Activated CD4-positive, CD25-positive, alpha-beta regulatory T cell treated with anti-CD3 and anti-CD28 coated beads, Interleukin-2, amount 50 U/mL, for 16 hours (primary cell): ENCODE data around the gene AHRR.
"Not testable (repeated sequence)": the region's sequence is repeated elsewhere in the genome, so short reads cannot be mapped to it uniquely, and the experiment has no call there.

Experiments used
- DNase-seq: peaks from one replicate; pipeline ENCODE4 v3.0.0-alpha.2; 2020; ENCODE audit warnings: low read depth, low spot score

The AHRR gene

DNA sequence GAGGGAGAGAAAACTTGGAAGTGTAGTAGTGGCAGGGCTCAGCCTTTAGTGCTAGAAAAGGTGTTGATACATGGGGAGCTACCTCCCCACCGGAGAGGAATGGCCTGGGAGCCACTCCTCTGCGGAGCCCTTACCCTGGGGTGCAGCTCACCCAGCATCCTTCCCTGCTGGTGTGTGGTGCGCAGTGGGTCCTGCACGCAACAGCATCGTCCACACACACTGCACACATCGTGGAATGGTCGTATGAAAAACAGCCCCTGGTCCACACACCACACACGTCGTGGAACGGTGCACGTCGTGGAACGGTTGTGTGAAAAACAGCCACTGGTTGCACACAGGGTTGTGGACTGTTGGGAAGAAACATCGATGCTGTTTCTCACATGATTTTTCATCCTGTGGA lies 16.1 kb upstream of the AHRR start:
- DNase-seq: no peak

DNA sequence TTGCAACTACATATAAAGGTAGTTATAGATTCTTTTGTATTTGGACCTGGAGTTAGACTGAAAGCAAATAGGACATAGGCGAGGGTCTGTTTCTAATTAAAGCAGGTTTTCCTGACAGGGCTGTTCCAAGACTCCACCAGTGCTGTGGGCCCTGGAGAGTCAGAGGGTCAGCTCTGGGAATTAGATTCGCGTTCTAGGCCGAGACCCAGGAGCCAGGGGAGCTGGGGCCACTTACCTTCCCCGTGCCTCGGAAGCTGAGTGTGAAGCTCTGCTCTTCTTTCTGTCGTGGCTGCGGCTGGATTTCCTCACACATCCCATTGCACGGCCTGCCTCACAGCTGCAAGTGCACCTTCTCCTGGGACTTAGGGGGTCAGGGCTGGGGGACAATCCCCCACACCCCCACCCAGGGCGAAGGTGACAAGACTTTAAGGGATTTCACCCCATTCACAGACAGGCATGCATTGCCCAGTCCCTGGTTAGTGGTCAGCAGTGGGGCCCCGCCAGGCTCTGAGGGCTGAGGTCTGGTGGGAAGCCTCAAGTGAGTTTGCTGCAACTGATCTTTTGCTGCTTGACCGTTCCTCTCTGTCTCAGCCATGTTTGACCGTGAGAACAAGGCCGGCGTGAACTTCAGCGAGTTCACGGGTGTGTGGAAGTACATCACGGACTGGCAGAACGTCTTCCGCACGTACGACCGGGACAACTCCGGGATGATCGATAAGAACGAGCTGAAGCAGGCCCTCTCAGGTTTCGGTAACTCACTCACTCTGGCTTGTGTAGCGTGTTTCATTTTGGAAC lies 15.3 kb upstream of the AHRR start:
- DNase-seq: no peak

DNA sequence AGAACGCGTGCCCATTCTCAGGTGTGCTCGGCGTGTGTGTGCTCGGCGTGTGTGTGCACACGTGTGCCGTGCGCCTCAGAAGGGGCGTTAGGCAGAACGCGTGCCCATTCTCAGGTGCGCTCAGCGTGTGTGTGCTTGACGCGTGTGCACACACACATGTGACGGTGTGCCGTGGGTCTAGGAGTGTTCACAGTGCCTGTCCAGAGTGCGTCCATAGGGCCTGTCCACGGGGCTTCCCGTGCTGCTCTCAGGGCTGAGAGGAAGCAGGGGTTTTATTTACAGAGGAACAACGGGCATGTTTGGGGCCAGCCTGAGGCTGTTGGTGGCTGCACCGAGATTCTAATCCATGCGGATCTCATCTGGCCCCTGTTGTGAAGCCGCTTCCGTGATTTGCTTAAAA lies 14.2 kb upstream of the AHRR start:
- DNase-seq: no peak

DNA sequence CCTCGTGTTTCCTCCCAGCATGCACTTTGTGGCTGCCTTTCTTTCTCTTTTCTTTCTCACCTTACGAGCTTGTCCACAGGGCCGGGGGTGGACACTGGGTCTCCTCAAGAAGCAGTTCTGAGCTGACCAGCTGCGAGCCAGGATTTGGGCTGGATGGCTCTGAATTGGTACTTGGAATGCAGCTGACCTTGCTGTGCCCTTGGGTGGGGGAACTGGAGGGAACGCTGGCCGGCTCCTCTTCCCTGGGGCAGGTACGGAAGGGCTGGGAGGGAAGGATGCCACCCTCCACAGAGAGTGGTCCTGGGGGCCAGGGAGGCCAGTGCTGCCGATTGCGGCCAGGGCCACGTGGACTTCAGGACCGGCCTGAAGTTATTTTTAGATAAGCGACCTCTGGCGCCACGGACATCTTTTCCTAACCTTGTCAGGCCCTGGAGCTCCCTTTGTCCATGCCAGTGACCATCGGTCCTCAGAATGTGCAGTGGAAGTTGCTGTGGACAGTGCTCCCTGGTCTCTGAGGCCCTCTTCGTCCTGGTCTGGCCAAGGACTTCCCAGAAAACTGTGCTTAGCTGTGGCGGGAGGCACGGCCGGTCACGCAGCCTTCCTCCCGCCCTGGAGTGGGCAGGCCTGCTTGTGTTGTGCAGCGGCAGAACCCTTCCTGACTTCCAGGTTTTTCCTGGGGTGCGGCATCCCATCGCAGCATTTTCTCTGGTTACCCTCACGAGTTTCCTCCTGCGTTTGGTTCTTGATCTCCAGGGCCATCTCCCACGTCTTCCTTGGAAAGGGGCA lies 13.5 kb upstream of the AHRR start:
- no peak for DNase-seq

DNA sequence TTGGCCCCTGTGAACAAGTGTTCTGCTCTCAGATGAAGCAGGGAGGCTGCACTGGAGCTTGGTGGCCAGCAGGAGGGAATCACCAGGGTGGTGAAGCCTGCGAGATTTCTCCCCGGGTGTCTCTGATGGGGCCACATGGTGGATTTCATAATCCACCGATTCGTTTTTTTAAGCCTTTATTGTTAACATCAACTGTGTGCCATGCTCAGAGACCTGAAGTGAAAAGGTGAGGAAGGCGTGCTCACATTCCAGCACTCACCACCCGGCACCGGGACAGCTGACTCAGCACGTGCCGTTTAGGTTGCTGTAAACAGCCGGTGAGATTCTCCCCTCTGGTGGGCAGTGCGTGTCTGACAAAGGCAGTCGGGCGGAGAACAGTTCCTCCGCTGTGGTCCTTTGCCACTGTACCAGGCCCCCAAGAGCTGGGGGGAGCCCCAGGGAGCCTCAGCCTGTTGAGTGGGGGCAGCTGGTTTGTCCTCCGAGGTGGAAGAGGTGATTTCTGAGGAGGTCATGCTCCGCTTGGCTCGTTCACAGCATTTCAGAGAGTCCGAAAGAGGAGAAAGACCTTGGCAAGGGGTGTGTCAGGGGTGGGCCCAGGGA lies 12.7 kb upstream of the AHRR start:
- no peak for DNase-seq

DNA sequence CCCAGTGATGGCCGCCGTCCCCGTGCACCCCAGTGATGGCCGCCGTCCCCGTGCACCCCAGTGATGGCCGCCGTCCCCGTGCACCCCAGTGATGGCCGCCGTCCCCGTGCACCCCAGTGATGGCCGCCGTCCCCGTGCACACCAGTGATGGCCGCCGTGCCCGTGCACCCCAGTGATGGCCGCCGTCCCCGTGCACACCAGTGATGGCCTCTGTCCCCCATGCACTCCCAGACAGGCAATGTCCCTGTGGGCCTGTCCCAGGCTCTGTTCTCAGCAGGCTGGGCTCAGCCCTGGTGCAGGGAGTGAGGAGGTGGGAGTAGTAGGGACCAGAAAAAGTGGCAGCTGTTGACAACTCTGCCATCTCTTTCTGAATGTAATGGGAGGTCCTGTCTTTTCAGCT lies 11.7 kb upstream of the AHRR start:
- DNase-seq: not testable (repeated sequence)

DNA sequence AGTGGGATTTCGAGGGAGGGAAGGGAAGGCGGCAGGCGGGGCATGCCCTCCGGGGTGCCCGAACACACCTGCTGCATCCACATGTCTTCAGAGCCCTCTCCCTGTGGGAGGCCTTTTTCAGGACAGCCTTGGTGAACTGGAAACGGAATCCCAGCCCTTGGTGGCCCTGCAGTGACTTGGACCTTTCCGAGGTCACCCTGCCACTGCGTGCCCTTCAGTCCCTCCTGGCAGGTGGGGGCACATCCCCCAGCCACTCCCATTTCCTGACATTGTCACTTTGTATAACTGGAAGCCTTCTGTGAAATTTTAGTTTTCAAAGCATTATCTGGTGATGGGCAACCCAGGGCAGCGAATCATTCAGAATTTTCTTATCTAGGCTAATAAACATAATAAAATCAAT lies 11.0 kb upstream of the AHRR start:
- no peak for DNase-seq

DNA sequence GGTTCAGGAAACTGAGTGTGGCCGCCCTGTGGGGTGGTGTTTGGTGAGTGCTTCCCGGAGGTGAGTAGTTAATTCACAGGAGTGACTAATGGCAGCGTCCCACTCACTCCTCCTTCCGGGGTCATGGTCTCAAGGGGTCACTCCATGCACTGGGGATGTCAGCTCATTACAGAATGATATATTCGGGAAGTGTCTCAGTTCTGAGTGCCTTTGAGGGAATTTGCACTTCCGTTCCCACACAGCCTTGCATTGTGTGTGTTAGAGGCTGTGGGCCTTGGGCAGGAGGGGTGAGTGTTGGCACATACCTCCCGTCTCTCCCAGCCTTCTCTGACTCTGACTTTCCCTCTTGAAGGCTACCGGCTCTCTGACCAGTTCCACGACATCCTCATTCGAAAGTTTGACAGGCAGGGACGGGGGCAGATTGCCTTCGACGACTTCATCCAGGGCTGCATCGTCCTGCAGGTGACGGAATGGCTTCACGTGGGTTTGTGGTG lies 10.5 kb upstream of the AHRR start:
- DNase-seq: no peak

DNA sequence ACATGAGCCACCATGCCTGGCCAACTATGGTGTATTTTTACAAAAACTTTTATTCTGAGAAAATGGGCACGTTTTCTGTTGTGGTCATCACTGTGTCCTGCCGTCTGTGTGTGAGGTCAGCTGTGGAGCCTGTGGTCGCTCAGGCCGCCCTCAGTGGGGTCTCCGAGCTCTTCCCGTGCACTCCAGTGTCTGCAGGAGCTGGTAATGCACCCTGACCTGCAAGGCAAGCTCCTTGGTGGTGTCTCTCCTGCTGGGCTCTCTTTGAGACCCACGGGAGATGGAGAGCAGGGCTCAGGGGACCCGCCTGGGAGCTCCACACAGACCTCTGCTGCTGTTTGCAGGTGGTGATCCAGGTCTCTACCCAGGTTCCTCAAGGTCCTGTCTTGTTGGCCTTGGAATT lies 9.6 kb upstream of the AHRR start:
- no peak for DNase-seq

DNA sequence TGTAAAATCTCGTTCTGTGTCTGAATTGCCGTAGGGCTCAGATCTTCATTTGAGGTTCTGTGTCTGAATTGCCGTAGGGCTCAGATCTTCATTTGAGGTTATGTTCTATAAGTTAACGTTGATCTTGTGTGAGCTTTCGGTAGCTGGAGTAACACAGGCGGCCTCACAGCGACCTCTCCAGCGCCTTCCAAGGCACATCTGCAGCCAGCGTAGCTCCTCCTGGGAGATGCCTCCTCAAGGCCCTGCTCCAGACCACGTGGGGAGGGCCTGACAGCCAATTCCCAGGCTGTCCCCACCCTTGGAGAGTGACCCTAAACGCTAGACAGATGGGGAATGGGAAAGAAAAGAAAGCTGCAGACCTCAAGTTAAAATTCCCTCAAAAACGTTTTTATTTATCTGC lies 8.7 kb upstream of the AHRR start:
- no peak for DNase-seq

DNA sequence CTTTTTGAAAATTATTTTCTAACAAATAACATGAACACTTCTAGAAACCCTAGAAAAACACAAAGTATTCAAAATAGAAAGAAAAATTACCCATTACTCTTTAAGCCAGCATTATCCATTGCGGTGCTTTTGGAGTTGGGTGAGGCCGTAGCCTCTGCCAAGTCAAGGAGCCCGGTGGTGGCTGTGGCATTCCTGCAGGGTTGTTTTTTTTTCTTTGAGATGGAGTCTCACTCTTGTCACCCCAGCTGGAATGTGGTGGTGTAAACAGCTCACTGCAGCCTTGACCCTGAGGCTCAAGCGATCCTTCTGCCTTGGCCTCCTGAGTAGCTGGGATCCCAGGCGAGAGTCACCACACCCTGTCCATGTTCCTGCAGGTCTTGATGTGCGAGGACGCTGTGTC lies 8.2 kb upstream of the AHRR start:
- DNase-seq: no peak

DNA sequence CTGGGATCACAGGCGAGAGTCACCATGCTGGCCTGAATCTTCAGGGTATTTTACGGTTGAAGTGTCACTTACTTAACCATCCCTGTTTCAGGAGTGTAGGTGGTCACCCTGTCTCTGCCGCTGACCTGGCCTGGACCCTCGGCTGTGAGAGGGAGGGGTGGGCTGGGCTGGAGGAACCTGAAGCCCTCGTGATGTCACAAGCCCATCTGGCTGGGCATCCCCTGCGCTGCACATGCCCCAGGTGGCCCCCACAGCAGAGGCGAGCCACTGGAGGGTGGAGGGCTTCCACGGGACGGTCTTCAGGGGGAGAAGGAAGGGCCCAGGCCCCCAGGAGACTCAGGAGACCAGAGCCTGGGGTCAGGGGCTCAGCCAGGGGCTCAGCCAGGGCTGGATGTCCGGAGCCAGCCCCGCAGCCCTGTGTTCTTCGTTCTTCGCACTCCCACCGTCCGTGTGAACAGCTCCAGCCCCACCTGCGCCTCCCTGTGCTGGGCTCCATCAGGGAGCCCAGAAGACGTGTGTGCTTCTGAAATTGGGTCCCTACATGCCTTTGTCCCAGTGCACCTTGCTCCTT lies 7.6 kb upstream of the AHRR start:
- DNase-seq: no peak

DNA sequence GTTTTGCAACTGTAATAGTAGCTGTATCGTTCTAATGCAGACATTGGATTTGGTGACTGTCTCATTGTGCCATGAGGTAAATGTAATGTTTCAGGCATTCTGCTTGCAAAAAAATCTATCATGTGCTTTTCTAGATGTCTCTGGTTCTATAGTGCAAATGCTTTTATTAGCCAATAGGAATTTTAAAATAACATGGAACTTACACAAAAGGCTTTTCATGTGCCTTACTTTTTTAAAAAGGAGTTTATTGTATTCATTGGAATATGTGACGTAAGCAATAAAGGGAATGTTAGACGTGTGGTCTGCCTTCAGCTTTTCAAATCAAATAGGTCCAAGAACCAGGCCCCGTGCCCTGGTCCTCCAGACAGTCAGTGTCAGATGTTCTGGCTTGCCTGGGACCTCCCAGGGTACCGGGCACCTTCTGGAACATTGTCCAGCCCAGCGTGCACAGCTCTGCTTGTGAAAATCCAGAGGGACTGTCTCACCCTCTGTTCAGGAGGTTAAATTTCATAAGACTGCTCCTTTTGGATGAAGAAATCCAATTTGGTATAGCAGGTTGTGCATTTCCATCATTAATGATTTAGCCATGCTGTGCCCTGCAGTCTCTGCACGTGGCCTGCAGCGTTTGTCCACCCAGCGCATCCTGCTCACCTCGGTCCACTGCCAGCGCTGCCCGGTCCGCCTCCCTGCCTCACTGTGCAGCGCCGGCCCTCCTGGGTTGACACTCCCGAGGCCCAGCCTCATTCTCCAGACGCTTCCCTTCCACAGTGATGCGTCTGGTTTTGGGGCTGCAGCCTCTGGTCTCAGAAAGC lies 6.6 kb upstream of the AHRR start:
- DNase-seq: no peak

DNA sequence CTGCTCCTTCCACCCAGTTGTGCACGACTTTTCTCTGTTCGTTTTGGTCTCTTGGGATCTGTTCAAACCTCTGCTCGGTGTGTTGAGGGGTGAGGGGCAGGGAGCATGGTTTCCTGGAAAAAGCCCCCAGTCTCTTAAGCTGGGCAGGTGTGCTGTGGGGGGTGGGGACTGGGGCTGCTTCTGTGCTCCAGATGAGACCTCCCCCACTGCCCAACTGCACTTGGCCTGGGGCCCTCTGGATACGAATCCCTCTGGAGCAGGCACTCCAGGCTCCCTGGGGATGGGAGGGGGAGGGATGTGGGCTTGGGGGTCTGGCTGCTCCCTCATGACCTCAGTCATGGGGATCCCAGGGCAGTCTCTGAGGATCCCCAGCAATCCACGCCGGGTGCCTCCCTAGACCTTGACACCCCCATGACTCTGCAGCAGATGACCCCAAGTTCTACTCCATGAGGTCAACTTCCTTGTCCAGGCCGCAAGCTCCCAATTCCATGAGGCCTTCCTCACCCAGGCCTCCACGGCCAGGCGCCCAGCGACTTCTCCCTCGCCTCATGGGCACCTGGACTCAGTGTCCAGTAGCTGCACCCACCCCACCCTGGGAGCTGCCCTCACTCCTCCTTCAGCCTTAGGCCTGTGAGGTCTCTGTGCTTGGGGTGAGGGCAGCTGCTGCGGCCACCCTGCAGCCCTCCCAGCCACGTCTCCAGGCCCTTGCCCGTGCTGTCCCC lies 5.9 kb upstream of the AHRR start:
- DNase-seq: no peak

DNA sequence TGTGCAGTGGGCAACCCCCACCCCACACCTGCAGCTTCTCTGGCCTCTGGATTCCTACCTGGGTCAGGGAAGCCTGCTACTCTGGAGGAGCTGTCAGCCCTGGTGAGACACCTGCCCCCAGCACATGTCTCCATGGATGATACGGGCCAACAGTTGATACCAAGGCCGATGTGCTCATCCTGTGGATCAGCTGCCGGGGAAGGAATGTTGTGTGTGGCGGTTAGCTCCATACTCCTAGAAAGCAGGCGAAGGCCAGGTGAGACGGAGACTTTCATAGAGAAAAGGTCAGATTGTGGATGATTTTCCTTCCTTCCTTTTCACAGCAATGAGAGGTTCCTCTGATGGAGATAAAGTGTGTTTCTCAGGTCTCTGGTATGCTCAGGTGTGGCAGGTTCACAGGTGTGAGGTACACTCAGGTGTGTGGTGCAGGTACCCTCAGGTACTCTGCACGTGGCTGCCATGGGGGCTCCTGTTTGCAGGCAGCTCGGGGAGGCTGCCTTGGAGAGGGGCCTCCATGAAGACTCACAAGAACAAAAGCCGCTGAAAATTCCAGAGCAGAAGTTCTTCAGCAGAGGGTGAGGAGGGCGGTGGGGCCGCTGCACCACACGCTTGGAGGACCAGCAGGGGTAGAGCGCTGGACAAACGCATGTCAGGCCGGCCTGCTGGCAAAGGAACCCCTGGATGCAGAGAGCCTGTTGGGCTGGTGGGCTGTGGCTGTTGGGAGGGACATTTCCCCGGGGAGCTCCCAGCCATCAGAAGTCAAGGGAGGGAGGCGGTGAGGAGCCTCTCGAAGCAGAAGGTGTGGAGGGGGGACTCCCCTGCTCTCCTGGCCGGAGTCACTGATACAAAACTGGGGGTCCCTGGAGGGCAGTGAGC lies 5.1 kb upstream of the AHRR start:
- no peak for DNase-seq

DNA sequence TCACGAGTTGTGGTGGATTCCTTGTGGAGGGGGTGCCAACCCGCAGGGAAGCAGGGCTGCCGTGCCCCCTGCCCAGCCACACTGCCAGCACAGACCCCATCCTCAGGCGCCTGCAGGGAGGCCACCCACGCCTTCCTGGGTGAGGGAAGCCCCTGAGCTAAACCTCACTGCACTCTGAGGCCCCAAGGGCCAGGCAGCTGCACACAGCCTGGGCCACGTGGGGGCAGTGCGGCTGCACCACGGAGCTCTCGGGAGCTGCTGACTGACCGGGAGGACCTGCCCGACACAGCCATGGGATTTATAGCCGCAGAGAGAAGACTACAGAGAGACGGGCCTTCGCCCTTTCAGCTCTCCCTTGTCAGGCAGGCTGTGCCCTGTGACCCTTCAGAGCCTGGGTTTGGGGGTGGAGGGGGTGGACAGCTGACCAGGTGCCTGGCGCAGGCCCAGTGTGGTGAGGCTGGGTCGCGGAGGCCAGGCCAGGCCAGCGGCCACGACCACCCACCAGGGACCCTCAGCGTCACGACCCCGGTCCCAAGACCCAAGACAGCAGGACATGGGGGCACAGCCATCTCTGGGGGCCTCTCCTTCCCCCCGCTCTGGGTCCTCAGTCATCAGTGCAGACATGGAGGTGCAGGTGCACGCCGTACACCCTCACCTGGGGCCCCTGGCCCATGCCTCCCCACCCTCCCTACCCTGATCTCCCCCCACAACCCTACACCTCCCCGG lies 4.3 kb upstream of the AHRR start:
- DNase-seq: no peak

DNA sequence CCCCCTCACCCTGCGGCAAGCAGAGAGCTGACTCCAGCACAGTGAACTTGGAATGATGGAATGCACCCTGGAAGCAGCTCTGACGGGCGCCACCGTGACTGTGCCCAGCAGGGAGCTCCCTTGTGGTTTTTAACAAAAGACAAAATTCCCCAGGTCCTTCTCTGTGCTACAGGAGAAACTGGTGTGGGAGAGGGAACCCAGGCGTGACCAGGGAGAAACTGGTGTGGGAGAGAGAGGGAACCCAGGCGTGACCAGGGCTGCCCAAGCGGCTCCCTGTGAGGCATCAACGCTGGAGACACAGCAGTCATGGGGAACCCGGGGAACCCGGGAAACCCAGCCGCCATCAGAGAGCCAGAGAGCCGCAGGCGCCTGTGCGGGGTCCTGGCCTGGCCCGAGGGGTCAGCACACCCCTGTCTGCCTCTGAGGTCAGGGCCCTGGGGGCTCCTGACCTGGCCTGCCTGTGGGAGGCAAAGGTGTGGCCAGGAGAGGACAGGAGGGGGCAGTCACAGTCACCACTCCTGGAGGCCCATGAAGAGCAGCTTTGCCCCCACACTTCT lies 3.1 kb upstream of the AHRR start:
- DNase-seq: no peak

DNA sequence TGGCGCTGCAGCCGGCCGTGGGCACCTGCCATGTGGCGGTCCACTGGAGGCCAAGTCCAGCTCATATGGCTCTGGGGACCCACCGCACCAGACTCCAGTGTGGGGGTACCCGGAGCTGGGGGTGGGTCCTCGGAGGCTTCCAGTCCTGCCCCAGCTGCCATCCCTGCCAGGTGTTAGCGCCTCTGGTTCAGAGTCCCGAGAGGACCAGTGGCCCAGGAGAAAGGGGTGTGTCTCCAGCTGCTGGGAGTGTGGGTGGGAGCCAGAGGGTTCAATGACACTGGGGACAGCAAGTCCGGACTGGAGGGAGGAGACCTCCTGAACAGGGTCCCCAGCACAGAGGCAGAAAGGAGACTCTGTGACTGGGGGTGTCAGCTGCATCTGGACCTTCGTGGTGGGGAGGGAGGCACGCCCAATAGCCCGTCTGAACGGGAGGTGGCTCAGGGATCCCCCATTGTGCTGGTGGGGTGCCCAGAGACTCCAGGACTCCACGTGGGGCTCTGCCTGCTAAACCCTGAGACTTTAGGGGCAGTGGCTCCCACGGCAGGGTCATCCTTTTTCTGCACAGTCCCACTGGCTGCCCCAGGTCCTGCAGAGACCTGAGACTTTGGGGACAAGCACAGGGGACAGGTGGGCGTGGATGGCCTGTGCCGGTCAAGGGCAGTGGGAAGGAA lies 2.4 kb upstream of the AHRR start:
- no peak for DNase-seq
